Fibroblast of skin of back (primary cell): ENCODE data around the gene ABHD2.
"Not testable (repeated sequence)": the region's sequence is repeated elsewhere in the genome, so short reads cannot be mapped to it uniquely, and the experiment has no call there.

Experiments
- DNase-seq: peaks from one replicate; pipeline ENCODE4 v3.0.0-alpha.2; 2013

Gene ABHD2

GRCh38 chr15:89227425-89227824 is 139.2 kb downstream of the ABHD2 start:
- DNase-seq = no peak

- DNase-seq = no peak
These were observed 142.0 kb downstream of the ABHD2 start for GRCh38 chr15:89230277-89230676.

- DNase-seq = no peak
These were observed 143.6 kb downstream of the ABHD2 start for GRCh38 chr15:89231832-89232231.

- not testable (repeated sequence) for DNase-seq
These were observed 151.9 kb downstream of the ABHD2 start for GRCh38 chr15:89239883-89240810.

GRCh38 chr15:89243046-89243690 is 154.9 kb downstream of the ABHD2 start:
- DNase-seq = no peak

- DNase-seq = peak; percentile 91
These were observed 155.7 kb downstream of the ABHD2 start, which contains the start of gene FANCI for GRCh38 chr15:89243691-89244573. Gene FANCI (plus strand): TSS chr15:89243979. CDS start chr15:89247648, 3,669 bp downstream.

GRCh38 chr15:89244574-89244903 is 156.3 kb downstream of the ABHD2 start:
- DNase-seq = peak; percentile 17

GRCh38 chr15:89247446-89247845 is 159.2 kb downstream of the ABHD2 start:
- no peak for DNase-seq

GRCh38 chr15:89248584-89248983 is 160.3 kb downstream of the ABHD2 start:
- no peak for DNase-seq

DNA sequence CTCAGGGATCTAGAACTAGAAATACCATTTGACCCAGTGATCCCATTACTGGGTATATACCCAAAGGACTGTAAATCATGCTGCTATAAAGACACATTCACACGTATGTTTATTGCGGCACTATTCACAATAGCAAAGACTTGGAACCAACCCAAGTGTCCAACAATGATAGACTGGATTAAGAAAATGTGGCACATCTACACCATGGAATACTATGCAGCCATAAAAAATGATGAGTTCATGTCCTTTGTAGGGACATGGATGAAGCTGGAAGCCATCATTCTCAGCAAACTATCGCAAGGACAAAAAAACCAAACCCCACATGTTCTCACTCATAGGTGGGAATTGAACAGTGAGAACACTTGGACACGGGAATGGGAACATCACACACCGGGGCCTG is 161.9 kb downstream of the ABHD2 start:
- not testable (repeated sequence) for DNase-seq
